GM12873 (cell line): ENCODE results near the gene CDK15.

Source experiments
- CTCF ChIP-seq: IDR thresholded peaks from 2 replicates; pipeline ENCODE4 v1.5.1; 2012; ENCODE audit warnings: low read depth, mild to moderate bottlenecking, moderate library complexity, low read length, control low read depth; ENCODE audit not compliant: insufficient read depth; ENCODE audit errors: missing control alignments

Gene CDK15

DNA sequence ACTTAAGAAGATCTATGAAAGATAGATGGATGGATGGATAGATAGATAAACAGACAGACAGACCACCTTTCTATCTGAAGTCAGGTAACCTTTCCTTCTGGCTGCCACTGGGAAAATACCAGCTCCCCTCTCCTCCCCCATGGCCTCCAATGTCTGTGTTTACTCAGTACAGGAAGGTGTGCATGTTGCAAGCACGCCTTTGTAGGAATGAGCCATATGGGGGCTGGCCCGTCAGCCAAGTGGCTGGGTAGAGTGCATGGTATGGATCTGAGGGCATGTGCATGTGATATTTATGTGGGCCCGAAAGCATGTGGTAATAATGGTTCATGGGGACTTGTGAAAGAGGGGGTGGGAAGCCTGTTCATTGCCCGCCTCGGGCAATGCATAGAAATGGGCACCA, 118.1 kb downstream of the CDK15 start:
- no peak for TF ChIP-seq CTCF

DNA sequence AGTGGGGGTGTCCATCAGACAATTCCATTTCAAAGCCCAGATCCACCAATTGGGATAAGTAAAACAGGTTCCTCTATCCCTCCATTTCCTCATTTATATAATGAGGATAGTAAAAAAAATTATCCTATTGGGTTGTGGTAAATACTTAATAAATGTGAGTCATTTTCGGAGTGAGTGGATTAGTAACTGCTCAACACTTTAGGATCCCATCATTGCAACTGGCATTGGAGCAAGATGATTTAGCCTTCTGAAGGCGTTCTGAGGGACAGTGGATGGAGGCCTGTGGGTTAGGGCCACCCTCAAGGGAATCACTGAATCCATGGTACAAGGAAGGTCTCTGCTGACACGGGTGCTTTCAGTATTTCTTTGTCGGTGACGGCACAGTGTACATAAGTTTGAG, 118.7 kb downstream of the CDK15 start:
- no peak for TF ChIP-seq CTCF

DNA sequence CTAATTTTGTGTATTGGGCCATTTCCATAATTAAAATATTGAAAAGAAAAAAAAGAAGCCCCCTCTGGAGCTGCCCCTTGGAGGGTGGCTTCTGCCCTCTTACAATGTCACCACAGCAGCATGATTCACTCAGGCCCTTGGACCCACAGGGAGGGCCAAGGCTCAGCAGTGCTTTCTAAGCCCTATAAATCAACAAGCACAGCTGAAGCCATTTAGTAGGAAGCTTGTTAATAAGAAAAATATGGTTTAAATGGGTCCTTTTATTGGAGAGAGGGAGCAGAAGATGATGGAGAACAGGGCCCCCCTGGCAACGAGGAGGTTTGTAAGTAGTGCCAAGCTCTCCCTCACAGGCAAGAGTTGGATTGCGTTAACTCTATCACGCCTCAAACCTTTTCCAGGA, 119.7 kb downstream of the CDK15 start:
- TF ChIP-seq CTCF = no peak

- TF ChIP-seq CTCF = no peak
Observed at GRCh38 chr2:201928363-201928762, 122.0 kb downstream of the CDK15 start.

DNA sequence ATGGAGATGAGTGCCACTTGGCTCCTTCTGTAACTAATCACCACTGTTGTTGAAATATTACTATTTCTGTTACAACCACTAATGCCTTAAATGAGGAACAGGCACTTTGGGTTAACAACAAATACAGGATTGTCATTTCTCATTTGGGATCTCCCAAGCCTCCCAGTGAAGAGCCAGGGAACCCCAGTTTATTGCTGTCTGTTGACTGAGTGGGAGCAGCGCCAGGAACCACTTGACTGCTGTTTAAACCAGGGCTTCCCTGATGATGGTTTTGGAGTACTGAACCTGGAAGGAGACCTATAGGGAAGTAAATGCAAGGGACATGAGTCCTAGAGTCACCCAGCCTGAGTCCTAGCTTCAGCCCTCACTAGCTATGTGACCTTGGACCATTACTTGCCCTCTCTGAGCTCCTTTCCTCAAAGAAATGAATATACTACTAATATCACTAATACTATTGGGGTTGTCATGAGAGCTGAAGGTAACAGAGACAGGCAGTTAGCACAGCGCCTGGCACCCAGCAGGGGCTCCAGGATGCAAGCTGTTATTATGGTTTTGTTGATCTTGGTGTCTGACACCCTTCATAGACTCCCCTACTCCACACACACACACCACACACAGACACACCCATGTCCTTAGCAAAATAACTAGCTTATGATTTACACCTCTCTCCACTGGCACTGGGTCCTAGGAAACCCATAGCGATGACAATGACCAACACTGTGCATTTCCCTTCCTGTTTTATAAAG, 123.1 kb downstream of the CDK15 start:
- TF ChIP-seq CTCF = no peak

GRCh38 chr2:201930043-201930442, 123.7 kb downstream of the CDK15 start:
- no peak for TF ChIP-seq CTCF

- no peak for TF ChIP-seq CTCF
Observed at GRCh38 chr2:201930831-201931230, 124.5 kb downstream of the CDK15 start.

DNA sequence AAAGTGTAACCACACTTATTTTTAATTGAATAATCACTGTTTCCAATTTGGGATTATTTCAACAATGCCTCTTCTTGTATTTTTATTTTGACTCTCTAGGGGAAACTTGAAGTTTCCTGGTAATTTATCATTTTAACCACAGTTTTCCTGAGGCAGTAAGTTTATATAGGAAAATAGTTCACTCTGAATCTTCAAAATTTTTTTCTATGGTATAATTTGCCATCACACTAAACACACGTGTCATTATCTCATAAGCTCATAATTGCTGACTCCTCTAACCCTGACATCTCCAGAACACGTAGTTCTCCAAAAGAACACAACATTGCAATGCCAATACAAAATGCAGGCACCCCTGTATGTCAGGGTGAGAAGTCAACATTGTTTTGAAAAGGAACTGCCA, 125.1 kb downstream of the CDK15 start:
- TF ChIP-seq CTCF = no peak
